ENCODE data around the gene TMEM132D.

- TF ChIP-seq CTCF (IDR thresholded peaks at IDR 0.05; ENCODE audit: low read length) (no peak), EZH2 (IDR thresholded peaks at IDR 0.05; ENCODE audit: borderline replicate concordance, low read length) (no peak)
These were observed 353.5 kb downstream of the TMEM132D start for GRCh38 chr12:129550353-129550752.
